ENCODE data around the gene SLC1A2.

Gene SLC1A2

DNA sequence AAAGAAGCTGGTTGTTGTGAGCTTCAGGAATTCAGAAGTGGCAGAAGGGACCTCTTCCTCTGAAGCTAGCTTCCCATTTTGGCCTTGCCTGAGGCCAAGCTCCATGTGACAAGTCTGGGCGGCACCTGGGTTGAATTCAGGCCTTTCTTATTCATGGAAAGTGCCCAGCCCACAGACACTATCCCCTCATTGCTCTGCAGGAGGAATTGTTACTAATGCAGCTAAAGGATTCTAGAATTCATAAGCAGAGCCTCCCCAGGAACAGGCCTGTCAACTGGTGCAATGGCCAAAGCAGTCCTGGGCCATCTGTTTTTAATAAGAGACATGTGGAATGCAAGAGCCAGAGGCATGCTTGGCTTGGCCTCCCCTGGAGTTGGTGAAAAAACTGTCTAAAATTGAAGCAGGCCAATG, 71.4 kb downstream of the SLC1A2 start:
- no peak for DNase-seq

DNA sequence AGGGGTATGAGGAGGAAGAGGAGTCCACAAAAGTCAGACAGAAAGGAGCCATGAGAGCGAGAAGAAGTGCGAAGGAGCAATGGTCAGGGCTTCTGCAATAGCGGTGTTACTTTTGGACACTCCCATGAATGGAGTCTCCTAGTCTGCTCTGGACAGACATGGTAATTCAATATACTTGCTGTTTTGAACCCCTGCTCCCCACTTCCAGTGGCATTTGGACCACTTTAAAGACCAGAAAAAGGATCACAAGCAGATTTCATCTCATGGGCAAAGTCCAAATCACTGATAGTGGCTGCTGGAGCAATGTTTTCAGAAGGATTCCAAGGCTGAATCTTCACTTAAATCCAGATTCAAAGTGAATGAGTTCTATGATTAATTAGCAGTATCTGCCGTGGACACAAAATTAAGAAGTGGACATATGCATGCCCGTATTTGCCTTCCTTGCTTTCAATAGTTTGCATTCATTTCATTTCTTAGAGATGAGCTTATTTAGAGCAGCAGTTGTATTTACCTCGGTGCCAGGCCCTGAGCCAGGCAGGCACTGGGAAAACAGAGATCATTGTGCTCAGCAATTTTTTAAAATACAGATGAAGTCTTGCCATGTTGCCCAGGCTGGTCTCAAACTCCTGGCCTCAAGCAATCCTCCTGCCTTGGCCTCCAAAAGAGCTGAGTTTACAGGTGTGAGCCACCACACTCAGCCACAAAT, 72.0 kb downstream of the SLC1A2 start:
- no peak for DNase-seq

DNA sequence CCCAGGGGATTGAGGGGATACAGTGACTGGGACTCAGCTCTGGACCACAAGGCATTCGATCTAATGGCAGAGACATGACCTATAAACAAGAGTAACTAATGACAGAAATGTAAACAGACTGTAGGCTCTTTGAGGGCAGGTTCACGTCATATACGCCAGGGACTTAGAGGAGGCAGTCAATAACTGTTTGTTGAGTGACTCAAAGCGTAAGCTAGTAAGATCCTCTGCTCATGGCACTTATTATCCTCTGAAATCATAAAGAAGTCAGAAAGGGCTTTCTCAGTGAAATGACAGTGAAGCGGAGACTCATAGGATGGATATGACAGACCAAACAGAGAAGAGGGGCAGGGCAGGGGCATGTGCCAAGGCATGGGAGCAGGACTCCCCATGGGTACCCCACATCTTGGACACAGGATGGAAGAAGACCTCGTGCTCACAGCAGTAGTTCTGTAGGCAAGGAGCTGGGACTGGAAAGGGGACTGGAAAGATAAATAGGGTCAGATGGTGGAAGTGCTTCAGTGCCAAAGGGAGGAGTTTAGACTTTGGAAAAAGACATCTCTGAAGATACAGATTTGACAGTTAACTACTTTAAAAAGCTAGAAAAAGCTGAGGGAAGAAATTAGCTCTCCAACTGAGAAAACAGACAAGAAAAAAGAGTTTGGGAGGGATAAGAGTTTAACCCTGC, 72.7 kb downstream of the SLC1A2 start:
- DNase-seq, result no peak

DNA sequence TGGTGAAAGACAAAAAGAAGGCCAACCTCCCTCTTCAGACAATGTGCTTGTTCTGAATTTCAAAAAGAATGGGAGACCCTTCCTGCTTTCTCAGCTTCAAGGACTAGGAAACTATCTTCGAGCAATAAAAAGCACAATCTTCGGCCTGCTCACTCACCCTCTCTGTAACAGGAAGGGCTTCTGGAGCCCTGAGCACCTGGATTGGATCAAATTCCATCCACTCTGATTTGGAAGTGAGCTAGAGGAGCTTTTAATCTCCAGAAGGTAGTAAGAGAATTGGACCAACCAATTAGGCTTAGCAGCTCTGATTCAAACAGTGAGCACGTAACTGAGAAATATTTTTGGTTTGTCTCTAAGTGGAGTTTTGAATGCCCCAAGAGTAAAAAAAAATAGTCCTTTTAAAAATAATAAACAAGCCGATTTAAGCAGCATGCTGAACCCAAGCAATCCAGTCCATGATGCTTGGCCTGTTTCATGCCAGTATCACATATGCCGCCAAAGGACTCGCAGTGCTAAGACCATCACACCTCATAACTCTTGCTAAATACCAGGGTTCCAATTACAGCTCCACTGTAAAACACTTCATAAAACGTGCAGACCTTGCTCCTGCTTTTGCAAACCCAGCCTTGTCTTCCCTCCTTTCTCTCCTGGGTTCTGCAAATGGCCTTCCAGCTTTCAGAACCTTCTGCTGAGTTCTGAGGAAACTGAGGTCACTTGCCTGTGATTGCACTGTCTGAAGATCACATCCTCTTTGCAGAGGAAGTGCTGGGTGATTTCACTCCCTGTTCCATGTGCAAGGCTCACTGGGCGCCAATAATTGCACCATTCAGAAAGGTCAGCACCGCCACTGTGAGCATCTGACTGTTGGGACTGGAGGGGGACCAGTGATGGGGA, 74.4 kb downstream of the SLC1A2 start:
- DNase-seq, result no peak

DNA sequence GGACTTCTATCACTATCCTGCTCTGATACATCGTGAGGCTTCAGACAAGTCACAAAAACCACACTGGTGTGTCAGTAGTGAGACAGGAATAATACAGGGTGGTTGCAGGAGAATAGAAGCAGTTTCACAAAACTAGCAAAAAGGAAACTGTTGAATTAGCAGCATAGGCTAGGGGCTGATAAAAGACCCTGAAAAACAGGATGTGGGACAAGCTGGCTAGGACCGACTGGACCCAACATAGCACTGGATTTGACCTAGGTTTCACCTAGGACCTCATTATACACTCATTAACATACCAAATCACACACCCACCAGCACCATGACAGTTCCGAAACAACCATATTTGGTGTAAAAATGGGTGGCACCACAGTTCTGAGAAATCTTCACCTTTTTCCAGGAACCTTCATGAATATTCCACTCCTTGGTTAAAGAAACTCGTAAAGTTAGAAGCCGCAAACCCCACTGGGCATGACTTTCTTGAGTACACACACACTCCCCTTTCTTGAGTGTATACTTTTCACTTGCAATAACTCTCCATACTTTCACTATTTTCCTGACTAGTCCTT, 76.2 kb downstream of the SLC1A2 start:
- no peak for DNase-seq

DNA sequence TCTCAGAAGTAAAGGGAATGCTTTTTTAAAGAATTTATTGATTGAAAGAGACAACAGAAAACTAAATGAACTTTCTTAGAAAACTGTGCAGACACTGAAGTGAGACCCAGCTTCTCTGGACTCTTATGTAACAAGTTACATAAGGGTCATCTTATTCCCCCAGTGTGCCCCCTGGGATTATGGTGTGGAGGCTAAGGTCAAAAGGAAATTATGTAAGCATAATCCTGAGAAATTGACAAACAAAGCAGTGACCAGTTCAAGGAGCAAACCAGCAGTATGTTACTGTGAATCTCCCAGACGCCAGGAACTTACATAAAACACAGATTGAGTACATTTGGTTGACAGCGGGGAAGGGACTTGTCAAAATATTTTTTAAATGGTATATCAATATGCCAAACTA, 78.6 kb downstream of the SLC1A2 start:
- DNase-seq, result no peak

DNA sequence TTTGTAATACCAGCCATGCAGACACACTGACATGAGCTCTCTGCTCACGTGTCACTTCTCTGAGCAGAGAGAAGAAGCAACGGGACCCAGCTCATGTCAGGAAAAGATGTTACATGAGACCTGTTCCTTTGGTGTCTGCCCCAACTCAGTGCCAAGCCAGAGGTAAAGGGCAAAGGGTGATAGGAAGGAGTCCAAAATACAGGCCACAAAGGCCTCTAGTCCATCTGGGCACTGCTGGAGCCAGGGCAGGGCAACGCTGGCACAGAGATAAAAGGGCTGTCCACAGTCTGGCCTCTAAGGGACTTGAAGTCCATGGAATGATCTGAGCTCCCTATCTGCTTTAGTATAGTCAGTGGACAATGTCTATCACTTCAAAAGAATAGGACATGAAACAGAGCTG, 79.3 kb downstream of the SLC1A2 start:
- no peak for DNase-seq

DNA sequence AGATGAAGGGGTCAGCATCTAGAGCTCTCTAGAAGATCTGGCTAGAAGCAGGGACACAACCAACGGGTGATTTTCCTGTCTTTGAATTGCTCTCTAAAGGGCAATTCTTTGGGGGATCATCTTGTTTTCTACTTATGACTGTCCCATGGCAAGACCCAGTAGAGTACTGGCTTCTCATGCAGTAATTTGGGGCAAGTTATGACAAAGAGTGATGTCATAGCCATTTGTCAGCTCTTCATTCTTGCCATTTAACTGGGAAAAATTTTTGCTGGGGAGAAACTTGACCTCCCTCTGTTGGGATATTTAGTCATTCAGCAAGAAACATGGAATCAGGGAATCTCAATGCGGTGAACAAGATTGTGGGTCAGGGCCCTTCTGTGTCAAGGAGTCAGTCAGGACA, 80.4 kb downstream of the SLC1A2 start:
- no peak for DNase-seq

DNA sequence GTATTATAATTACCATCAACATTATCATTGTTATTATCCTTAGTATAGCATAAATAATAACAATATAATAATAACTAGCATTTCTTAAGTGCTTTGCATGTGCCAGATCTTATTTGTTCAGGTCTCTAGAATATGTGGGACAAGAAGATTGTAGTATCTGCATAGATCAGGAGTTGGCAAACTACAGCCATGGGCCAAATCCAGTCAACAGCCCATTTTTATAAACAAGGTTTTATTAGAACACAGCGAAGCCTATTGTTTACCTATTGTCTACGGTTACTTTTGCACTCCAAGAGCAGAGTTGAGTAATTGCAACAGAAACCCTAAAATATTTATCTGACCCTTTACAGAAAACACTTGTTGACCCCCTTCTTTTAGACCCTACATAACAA, 81.4 kb downstream of the SLC1A2 start:
- DNase-seq, result no peak

DNA sequence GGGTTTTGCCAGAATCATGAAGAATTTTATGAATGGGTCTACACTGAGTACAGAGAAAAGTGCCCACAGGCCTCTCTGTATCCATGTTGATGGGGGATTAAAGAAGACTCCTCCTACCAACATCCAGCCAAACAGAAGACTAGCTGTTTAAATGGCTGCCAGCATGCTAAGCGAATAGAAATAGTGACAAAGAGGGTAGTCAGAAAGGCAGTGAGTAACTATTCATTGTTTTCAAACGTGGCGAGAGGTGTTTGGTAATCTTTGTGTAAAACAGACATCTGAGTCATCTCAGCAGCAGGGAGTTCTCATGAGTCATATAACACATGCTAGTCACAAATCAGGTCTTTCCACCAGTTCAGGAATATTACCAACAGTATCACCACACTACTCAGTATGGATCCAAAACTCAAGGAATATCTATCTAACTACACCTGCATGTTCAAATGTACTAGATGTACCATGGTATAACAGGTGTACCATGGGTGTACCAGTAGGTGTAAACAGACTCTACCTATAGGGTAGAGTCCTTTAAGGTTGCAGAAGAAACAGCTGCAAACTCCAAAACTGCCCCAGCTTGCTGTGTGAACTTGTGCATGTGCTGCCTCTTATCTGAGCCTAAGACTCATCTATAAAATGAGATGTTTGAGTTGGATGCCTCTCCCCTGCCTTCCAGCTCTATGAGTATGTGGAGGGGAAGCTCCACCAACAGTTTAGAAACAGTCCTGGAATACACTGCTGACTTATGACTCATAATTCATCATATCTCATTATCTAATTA, 82.0 kb downstream of the SLC1A2 start:
- peak; percentile 13 for DNase-seq

DNA sequence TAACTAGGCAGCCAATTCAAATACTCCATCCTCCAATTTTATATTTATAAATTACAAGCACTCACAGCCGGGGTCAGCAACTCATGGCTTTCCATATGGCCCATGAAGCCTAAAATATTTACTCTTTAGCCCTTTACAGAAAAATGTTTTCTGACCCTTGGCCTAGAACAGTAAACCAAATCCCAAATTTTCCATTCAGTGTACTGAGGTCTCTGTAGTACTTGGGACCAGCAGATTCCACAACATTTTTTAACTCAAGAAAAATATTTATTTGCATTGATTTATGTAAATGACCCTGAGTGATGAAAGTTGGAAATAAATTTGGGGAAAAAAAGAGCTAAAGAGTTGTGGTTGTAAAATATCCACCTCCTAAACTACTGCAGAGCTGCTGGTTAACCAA, 82.6 kb downstream of the SLC1A2 start:
- no peak for DNase-seq

DNA sequence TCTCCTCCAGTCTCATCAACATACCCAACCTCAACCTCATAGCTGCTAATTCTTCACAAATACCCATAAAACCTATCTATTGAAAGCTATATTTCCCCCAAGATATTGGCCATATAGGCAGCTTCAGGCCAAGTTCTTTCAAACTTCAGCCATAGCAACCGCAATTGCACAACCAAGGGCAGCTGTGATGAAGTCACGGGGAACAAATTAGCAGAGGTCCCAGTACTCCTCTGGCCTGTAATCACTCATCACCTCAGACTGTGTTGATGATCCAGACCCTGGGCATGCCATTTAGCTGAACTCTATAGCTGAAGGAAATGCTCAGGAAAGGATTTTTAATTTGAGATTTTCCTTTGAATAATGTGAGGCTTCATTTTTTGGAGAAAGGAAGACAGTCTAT, 84.1 kb downstream of the SLC1A2 start:
- no peak for DNase-seq

DNA sequence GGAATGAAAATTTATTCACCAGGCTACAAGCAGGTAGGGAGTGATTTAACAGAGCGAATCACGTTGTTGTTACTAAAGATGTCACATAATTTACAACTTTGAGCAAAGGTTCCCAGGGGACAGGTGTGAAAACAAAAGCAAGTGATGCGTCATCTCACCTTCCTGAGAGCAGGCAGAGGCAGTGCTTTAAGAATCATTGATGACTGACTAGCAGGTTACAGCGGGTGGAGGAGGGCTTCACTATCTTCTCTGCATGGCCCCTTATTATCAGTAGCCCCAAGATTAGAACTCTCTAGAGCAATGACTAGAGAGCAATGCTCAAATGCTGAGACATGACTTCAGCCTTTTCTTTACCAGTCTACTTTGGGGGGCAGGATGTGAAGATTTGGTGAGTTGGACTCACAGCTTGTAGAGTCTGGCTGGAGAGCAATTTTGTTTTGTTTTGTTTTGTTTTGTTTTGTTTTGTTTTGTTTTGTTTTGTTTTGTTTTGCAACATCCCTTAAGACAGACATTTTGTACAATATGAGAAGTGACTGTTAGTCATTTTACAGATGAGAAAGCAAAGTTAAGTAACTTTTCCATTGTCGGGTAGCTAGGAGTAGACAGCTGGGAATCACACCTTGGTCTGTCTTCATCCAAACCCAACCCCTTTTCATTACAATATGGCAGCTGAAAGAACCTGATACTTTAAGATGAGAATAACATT, 84.8 kb downstream of the SLC1A2 start:
- peak; percentile 13 for DNase-seq

DNA sequence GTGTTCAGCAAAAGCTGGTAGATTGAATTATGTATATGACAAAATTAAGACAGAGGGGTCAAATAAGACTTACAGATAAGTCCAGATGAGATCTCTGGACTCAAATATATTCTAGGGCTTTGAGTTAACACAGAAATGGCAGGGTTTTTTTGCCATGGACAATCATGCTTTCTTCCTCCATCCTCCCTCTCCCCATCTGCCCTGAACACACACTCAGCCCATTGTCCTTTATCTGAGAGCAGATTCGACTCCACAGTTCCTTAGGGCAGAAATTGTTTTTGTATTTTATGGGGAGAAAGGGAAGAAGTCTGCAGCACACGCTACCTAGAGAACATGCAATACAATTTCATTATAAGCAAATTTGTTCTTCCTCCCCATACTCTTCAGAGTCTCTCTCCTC, 86.8 kb downstream of the SLC1A2 start:
- no peak for DNase-seq

DNA sequence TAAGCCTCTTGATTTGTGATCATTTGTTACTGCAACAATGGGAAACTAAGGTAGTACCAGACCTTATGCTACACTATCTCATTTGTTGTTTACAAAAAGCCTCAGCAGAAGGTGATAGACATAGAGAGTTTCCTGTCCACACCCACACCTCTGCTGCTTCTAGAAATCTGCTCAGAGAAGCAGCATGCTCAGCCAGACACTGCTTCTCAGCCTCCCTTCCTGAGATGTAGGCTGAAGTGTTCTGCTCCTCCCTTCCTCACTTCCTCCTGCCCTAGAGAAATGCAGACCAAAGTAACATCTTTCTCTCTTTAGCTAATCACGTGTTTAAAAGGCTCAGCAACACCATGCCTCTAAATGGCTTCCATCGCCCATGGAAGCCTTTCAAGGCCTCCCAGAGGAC, 88.4 kb downstream of the SLC1A2 start:
- DNase-seq, result peak; percentile 28

DNA sequence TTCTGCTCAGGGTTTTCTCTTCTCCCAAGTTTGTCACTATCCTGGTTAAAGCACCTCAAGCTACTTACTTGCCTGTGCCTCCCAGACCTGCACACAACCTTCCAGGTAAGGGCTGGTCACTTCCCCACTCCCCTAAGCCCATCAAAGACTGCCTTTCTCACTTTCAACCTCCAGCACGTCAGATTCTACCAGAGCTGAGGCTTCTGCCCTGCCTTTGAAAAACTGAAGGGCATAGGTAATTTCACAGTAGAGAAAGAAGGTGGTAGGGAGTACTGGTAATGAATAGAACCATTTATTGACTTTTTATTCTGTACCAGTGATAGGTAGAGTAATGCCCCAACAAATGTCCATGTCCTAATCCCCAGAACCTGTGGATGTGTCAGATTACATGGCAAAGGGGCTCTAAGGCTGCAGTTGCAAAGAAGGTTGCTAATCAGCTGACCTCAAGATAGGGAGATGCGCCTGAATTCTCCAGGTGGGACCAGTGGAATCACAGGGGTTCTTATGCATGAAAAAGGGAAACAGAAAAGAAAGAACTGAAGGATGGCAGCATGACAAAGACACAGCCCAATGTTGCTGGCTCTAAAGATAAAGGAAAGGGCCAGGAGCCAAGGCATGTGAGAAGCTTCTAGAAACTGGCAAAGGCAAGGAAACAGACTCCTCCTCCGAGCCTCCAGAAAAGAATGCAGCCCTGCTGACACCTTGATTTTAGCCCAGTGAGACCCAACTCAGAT, 89.0 kb downstream of the SLC1A2 start:
- DNase-seq, result no peak

DNA sequence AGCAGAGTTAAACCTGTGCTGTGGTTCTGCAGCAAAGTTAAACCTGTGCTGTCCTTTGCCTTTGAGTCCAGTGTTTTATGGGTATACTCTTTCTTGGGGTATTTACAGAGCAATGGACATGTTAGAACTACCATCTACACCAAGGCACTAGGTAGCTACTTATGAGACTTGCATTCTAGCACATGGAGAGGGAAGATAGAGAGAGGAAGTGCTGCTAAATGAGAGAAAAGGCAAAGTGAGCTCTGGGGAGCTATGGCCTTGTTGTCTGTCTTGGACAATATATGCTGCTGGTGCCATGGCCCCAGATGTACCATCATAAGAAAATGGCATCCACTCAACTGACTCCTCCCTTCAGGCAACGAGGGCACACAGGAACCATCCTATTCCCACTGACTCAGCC, 91.5 kb downstream of the SLC1A2 start:
- DNase-seq, result no peak

DNA sequence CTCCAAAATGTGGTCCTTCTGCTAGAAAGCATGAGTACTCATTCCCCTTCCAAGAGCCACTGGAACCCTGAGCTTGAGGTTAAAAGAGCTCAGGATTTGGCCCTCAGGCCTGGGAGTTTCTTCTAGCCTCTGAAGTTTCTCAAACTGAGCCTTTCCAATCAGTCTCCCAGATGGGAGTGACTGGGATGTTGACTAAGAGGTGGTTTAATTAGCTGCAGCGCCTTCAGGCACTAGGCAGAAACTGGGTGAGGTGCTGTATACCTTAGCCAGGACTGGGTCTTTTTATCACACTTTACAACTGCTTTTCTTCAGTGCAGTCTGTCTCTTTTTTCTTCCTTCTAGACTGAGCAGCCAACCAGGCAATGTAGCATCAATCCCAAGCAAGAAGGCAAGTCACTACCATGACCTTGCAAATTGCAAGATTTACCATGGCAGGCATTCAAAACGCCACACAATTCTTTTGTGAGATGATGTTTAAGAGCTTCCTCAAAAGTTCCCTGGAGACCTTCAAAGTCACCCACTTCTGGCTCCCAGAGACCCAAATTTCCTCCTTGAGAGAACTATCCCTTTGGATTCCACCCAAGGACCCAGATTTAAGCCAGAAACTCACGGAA, 93.0 kb downstream of the SLC1A2 start:
- no peak for DNase-seq

DNA sequence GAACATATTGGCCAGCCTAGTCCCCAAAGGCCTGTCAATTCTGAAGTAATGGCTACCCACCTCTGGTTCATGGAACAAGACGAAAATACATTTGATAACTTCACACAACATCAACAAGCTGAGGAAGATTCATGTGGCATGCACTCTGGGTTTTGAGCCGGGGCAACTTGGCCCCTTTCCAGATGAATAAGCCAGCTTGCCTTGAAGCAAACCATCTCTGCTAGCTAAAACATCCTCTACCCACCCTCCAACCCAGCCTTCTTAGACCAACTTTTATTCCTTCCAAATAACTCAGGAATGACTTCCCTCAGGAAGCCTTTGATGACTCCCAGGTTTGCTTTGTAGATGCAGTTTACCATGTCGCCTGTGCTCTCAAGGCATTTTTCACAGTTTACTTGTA, 94.4 kb downstream of the SLC1A2 start:
- no peak for DNase-seq

DNA sequence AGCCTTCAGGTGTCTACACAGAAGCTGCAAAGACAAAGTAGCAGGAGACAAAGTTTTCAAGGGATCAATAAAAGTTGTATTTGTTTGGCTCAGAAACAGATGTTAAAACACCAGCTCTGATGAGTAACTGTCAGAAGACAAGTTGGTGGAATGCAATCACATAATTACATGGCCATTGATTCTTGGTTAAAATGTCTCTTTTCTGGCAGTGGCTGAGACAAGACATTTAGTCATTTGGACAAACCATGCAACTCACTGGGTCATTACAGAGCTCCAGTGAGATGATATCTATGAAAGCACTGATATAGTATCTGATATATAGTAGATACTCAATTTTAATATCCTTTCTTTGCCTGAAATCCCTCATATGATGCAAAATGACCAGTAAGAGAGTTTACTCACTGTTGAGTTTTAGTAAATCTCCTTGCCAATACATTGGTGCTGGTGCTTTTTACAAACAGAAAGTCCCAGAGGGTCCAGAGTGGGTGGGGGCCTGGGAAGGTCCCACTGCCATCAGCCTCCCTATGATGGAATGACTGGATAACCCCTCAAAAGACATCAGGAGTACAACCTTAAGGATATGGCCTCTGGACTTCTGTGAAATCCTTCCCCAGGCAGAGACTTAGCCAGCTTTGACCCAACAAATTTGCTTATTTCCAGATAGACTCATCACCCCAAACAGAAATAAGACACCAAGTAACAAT, 95.0 kb downstream of the SLC1A2 start:
- DNase-seq, result no peak
